ENCODE results near the gene ALPK3.

The ALPK3 gene

GRCh38 chr15:84857418-84858004, 40.4 kb downstream of the ALPK3 start:
- Mint-ChIP-seq H3K27me3 (no peaks in the 10 kb centered on the region), H3K4me1 (no peaks in the 10 kb centered on the region), H3K9me3 (no peaks in the 10 kb centered on the region), H3K4me3 (no peak overlapping the region), H3K36me3 (no peaks in the 10 kb centered on the region), H3K27ac (no peak overlapping the region)
- no peak for DNase-seq
- CTCF ChIA-PET: no interaction called here

- no peaks in the 10 kb centered on the region for H3K36me3 Mint-ChIP-seq
- no peak for DNase-seq
- H3K9me3 Mint-ChIP-seq: no peaks in the 10 kb centered on the region
- H3K27me3 Mint-ChIP-seq: no peaks in the 10 kb centered on the region
- no peak overlapping the region for H3K27ac Mint-ChIP-seq
- CTCF ChIA-PET: no interaction called here
- no peak overlapping the region for H3K4me3 Mint-ChIP-seq
- H3K4me1 Mint-ChIP-seq: no peaks in the 10 kb centered on the region
Measured at GRCh38 chr15:84858231-84858630, 41.1 kb downstream of the ALPK3 start.

- CTCF ChIA-PET: no interaction called here
- Mint-ChIP-seq H3K4me1 (no peaks in the 10 kb centered on the region), H3K4me3 (no peak overlapping the region), H3K27ac (no peak overlapping the region), H3K9me3 (no peaks in the 10 kb centered on the region), H3K36me3 (no peaks in the 10 kb centered on the region), H3K27me3 (no peaks in the 10 kb centered on the region)
- no peak for DNase-seq
Measured at GRCh38 chr15:84859144-84859543, 42.0 kb downstream of the ALPK3 start.

GRCh38 chr15:84859651-84860050, 42.5 kb downstream of the ALPK3 start:
- H3K4me1 Mint-ChIP-seq: no peaks in the 10 kb centered on the region
- no peaks in the 10 kb centered on the region for H3K9me3 Mint-ChIP-seq
- CTCF ChIA-PET: no interaction called here
- H3K27me3 Mint-ChIP-seq: no peaks in the 10 kb centered on the region
- no peaks in the 10 kb centered on the region for H3K36me3 Mint-ChIP-seq
- H3K27ac Mint-ChIP-seq: no peak overlapping the region
- no peak overlapping the region for H3K4me3 Mint-ChIP-seq
- DNase-seq: no peak

- no peaks in the 10 kb centered on the region for H3K36me3 Mint-ChIP-seq
- H3K27ac Mint-ChIP-seq: no peak overlapping the region
- peaks cover 4% of the 10 kb centered on the region for H3K27me3 Mint-ChIP-seq
- no peak for DNase-seq
- no peak overlapping the region for H3K4me3 Mint-ChIP-seq
- CTCF ChIA-PET: no interaction called here
- no peaks in the 10 kb centered on the region for H3K9me3 Mint-ChIP-seq
- H3K4me1 Mint-ChIP-seq: no peaks in the 10 kb centered on the region
Measured at GRCh38 chr15:84861781-84862180, 44.6 kb downstream of the ALPK3 start.

- no peaks in the 10 kb centered on the region for H3K36me3 Mint-ChIP-seq
- H3K4me1 Mint-ChIP-seq: no peaks in the 10 kb centered on the region
- no peak for DNase-seq
- H3K27ac Mint-ChIP-seq: no peak overlapping the region
- H3K27me3 Mint-ChIP-seq: peaks cover 4% of the 10 kb centered on the region
- no peak overlapping the region for H3K4me3 Mint-ChIP-seq
- H3K9me3 Mint-ChIP-seq: no peaks in the 10 kb centered on the region
- CTCF ChIA-PET: no interaction called here
Measured at GRCh38 chr15:84862214-84862975, 45.2 kb downstream of the ALPK3 start.

GRCh38 chr15:84863565-84864443, 46.6 kb downstream of the ALPK3 start:
- no peaks in the 10 kb centered on the region for H3K9me3 Mint-ChIP-seq
- H3K27me3 Mint-ChIP-seq: peaks cover 4% of the 10 kb centered on the region
- no peak for DNase-seq
- H3K27ac Mint-ChIP-seq: no peak overlapping the region
- CTCF ChIA-PET: interaction anchor here (0.9 kb wide), 1 partner anchor 64 kb away, joined by 4 read pairs; no protein-coding TSS in a partner anchor
- H3K4me3 Mint-ChIP-seq: no peak overlapping the region
- no peaks in the 10 kb centered on the region for H3K4me1 Mint-ChIP-seq
- H3K36me3 Mint-ChIP-seq: no peaks in the 10 kb centered on the region

GRCh38 chr15:84864444-84864795, 47.3 kb downstream of the ALPK3 start:
- DNase-seq: no peak
- Mint-ChIP-seq H3K9me3 (no peaks in the 10 kb centered on the region), H3K27me3 (peaks cover 4% of the 10 kb centered on the region), H3K36me3 (no peaks in the 10 kb centered on the region), H3K4me3 (no peak overlapping the region), H3K4me1 (no peaks in the 10 kb centered on the region), H3K27ac (no peak overlapping the region)
- CTCF ChIA-PET: interaction anchor here (0.9 kb wide), 2 partner anchors 14 to 64 kb away, joined by 3 to 4 read pairs; no protein-coding TSS in a partner anchor

- Mint-ChIP-seq H3K36me3 (no peaks in the 10 kb centered on the region), H3K27ac (no peak overlapping the region), H3K4me3 (no peak overlapping the region), H3K27me3 (peaks cover 4% of the 10 kb centered on the region), H3K9me3 (no peaks in the 10 kb centered on the region), H3K4me1 (no peaks in the 10 kb centered on the region)
- DNase-seq: no peak
- CTCF ChIA-PET: interaction anchor here (0.9 to 1.2 kb wide), 2 partner anchors 13 to 63 kb away, joined by 3 read pairs; no protein-coding TSS in a partner anchor
Measured at GRCh38 chr15:84865074-84865569, 48.0 kb downstream of the ALPK3 start.

GRCh38 chr15:84868037-84868880, 51.1 kb downstream of the ALPK3 start:
- Mint-ChIP-seq H3K4me1 (no peaks in the 10 kb centered on the region), H3K4me3 (no peak overlapping the region), H3K9me3 (no peaks in the 10 kb centered on the region), H3K36me3 (no peaks in the 10 kb centered on the region), H3K27me3 (peaks cover 4% of the 10 kb centered on the region), H3K27ac (no peak overlapping the region)
- no peak for DNase-seq
- CTCF ChIA-PET: interaction anchor here (0.6 kb wide), 1 partner anchor 10 kb away, joined by 4 read pairs; no protein-coding TSS in a partner anchor

GRCh38 chr15:84869510-84869909, 52.4 kb downstream of the ALPK3 start:
- Mint-ChIP-seq H3K27me3 (peaks cover 4% of the 10 kb centered on the region), H3K4me3 (no peak overlapping the region), H3K27ac (no peak overlapping the region), H3K4me1 (no peaks in the 10 kb centered on the region), H3K36me3 (no peaks in the 10 kb centered on the region), H3K9me3 (no peaks in the 10 kb centered on the region)
- CTCF ChIA-PET: interaction anchor here (4.2 kb wide), 1 partner anchor 271 kb away, joined by 13 read pairs; no protein-coding TSS in a partner anchor
- no peak for DNase-seq

GRCh38 chr15:84871428-84871985, 54.4 kb downstream of the ALPK3 start:
- DNase-seq: no peak
- no peak overlapping the region for H3K27ac Mint-ChIP-seq
- CTCF ChIA-PET: interaction anchor here (0.7 to 4.2 kb wide), 3 partner anchors 10 to 284 kb away, joined by 3 to 13 read pairs (median 7); no protein-coding TSS in a partner anchor
- no peaks in the 10 kb centered on the region for H3K4me1 Mint-ChIP-seq
- no peak overlapping the region for H3K4me3 Mint-ChIP-seq
- H3K9me3 Mint-ChIP-seq: no peaks in the 10 kb centered on the region
- no peaks in the 10 kb centered on the region for H3K27me3 Mint-ChIP-seq
- no peaks in the 10 kb centered on the region for H3K36me3 Mint-ChIP-seq

All from activated naive CD4-positive, alpha-beta T cell treated with anti-CD3 and anti-CD28 coated beads, Interleukin-2, amount 10 ng/mL, durations not matched to agents 7 days and 5 days (primary cell).